Hematopoietic multipotent progenitor cell treated with erythropoietin and hydrocortisone succinate and interleukin-3 and kit ligand, for 15 days (in vitro differentiated cells): ENCODE data around the gene CDKL5.
A peak's percentile ranks its signal among the peaks of the same experiment; 100 is the strongest.

Experiments
- DNase-seq: peaks from one replicate; pipeline ENCODE4 v3.0.0-alpha.2; 2015; ENCODE audit warnings: low spot score

Gene CDKL5

DNA sequence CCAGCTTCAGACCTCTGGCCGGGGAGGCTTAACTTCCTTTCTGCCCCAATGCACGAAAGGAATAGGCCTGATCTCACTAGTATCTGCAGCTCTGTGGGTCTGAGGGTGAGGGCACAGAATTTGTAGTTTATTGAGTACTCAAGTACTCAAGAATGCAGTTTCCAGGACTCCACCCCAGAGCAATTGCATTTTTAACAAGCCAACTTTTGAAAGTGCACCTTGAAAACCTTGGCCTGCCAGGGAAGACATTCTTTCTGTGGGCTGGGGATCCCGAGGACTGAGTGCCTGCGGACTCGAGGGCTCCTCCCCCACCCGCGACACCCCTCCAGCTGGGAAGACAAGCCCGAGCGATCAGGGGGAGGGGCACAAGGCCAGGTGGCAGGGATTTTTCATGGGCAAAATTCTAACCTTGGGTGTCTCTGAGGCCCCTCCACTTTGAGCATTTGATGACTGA, 224.1 kb downstream of the CDKL5 start:
- no peak for DNase-seq

DNA sequence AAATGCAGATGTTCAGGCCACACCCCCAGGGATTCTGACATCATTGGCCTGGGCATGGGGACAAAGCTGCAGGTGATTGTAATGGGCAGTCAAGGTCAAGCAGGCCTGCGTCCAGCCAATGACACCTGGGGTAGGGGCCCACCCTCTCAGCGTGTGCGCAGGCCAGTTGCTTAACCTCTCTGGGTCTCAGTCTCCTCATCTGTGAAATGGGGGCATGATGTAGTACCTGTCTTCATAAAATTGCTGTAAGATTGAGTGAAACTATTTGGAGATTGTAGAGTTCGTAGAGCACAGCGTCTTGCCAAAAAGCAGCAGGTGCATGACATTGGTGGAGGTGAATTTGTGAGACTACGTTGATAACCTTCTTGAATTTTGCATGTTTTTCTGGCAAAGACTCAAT, 225.3 kb downstream of the CDKL5 start:
- DNase-seq: no peak

DNA sequence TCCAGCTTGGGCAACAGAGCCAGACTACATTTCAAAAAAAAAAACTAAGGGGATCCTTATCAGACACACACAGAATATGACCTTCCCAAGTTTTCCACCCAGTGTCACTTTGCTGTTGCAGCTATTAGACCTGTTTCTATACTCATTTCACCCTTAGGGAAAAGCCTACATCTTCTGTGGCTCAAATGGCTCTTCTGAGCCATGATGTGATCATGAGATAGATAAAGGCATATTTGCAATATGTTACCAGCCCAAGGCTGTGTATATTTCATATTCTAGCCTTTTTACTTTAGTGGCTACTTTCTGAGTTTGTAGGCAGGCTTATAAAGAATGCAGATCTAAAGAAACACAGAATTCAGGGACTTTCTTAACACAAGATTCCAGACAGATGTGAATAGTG, 227.2 kb downstream of the CDKL5 start:
- DNase-seq: no peak

DNA sequence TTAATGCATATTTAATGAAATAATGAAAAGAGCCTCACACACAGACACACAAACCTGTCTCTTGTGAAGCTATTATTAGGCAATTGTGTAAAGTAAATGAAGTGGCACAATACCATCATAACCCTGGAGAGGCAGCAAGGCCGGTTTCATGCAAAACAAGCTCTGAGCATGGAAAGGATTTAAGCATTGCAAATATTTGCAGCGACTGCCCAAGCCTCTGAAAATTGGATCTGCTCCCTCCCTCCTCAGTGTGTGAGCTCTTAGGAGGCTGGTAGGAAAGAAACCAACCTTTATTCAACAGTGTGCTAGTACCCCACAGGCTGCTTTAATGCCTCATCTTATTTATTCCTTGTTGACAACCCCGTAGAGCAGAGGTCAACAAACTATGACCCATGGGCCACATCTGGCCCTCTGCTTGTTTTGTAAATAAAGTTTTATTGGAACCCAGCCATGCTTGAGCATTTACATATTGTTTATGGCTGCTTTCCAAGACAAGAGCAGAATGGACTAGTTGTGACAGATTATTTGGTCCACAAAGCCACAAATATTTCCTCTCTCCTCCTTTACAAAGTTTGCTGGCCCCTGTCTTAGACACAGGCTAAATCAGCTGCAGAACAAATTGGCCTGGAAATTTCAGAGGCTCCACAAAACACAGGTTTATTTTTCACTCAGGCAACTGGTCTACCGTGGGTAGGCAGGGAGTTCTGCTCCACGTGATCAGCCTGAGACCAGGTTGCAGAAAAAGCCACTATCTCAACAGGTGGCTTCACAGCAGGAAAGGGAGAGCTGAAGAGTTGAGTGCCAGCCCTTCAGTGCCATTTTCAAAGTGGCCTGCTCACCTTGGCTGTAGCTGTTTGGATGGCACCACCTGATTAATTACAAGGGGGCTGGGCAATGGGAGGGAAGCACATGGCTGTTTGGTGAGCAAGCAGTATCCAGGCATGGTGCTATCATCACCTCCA, 229.7 kb downstream of the CDKL5 start:
- DNase-seq: no peak

DNA sequence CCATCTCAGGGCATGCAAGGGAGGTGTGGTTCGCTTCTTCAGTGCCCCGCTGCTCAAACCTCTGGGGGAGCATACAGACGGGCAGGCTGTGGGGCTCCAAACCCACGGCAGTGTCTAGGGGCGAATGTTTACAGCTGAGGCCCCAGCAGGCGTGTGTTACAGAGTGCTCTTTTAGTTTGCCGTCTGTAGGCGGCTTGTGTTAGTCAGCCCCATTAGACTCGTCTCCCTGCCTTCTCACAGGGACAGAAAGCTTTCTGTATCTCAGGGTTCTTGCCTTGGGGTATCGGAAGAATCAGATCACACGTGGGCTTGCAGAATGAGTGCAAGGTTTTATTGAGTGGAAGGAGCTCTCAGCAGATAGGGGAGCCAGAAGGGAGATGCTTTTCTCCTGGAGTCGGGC, 235.9 kb downstream of the CDKL5 start:
- no peak for DNase-seq

DNA sequence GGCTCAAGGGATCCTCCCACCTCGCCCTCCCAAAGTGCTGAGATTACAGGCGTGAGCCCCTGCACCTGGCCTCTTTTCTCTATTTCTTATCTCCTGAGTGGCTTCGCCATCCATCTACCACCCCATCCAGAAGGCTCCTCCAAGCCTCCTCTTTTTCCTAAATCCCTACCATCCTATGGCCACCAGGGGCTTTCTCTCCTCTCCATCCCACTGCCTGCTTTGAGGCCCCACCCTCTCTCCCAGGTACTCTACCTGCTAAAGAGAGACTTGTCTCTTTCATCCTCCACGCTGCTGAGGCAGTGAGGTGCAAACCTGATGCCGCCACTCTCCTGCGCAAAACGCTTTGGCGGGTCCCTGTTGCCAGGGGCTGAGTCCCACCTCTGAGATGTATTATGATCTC, 239.5 kb downstream of the CDKL5 start:
- DNase-seq: no peak

DNA sequence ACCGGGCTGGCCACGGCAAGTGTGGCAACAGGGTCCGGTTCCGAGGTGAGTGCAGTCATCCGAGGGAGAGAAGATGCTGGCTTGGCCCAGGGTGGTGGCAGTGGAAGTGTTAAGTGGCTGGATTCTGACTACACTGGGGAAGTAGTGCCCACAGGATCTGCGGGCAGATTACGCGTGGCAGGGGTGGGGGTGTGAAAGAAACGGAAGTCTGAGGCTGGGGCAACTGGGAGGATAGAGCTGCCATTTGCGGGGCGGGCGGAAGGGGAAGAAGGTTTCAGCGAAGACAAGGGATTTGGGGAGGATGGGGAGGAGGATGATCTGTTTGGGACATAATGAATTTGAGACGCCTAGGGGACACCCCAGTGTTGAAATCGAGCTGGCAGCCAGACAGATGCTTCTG, 241.2 kb downstream of the CDKL5 start:
- DNase-seq: no peak

DNA sequence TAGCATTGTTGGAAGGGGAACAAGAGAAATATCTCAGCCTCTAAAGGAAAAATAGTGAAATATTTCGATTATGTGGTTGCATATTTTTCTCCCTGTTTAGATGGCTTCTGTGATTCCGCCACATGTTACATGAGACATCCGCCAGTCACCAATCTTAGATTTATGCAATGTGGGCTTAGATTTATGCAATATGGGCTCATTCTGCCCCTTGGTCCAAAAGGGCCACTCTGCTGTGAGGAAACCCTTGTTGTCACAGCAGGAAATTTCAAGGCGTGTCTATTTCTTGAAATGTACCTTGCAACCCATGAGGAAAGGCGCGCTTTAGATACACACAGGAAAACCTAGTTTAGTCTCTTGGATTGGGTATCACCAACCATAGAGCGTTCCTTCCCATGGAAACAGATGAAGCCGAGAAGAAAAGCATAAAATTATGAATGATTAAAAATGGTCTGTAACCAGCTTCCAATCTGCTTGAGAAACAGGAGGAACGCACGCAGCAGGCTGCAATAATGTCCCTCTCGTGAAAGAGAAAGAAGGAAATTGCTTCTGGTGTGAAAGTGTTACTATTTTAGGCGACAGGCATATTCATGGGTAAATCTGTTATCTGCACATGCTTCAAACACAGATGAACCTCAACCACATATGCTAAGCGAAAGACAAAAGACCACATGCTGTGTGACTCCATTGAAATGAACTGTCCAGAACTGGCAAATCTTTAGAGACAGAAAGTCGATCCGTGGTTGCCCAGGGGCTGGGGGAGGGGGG, 242.8 kb downstream of the CDKL5 start:
- DNase-seq: no peak

DNA sequence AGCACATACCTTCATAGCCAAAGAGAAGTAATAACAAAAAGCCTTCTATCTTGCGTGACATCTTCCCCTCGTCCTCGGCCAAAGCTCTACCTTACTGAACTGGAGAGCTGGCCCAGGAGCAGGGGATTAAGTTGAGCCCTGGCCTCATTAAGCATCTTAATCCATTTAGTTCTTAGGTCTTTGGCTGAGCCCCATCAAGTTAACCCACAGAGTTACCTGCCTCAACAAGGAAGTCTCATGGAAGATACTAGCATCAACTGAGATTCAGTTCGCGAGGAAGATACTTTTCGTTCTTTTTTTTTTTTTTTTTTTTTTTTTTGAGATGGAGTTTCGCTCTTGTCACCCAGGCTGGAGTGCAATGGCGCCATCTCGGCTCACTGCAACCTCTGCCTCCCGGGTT, 246.6 kb downstream of the CDKL5 start, which contains the start of gene RS1:
Gene RS1 (minus strand): TSS at position 101 of the 400 bp plus-strand sequence. CDS start 40 bp downstream, at position 61.
- DNase-seq: no peak

DNA sequence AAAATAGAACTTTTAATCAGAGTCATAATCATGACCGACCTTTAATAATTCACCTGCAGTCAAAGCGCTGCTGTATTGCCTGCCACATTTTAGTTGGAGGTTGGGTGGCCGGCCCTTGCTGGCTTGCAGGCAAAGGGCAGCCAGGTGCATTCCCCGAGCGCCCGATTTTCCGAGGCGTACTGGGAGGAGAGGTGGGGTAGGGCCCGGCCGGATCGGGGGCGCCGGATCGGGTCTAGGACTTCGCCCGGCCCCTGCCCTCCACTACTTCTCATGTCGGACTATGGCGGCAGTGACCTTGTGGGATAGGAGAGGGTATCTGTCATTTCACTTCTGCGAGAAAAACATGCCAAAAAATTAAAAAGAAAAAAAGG, 249.0 kb downstream of the CDKL5 start:
- DNase-seq: no peak

DNA sequence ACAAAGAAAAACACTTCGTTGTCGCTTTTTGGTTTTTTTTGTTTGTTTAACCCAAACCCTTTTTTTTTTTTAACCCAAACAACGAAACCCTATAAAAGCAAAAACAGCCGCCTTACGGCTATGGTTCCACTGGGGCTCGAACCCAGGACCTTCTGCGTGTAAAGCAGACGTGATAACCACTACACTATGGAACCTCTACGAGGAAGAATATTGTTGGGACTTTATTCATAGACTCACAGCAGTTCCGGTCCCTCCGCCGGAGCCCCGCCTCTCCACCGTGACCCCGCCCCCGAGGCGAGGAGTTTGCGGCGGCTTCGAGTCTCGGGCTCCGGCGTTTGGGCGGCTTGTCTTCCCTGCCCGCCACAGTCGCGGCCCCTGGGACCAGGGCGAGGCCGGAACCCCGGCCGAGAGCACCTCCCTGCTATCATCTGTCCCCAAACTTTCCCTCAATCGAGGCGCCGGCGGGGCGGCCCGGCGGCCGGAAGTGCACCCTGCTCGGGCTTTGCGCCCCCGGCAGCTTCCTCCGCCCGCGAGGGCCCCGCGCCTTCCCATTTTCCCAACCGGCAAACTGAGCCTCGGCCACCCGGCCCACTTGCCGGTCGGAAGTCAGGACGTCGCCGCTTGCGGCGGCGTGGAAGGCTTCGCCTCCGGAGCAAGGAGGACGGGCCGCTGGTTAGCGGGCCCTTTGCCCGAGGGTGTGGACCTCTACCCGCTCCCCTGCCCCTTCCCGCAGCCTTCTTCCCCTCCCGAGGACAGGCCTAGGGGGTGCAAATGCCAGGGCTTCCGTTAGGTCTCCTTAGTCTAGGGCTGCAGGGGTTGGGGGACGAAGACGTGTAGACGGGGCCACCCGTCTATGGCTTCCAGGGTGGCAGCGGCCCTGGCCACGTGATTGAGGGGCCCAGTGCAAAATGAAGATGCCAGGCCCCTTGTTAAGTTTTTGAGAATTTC, 249.7 kb downstream of the CDKL5 start:
- peak; percentile 80 for DNase-seq

DNA sequence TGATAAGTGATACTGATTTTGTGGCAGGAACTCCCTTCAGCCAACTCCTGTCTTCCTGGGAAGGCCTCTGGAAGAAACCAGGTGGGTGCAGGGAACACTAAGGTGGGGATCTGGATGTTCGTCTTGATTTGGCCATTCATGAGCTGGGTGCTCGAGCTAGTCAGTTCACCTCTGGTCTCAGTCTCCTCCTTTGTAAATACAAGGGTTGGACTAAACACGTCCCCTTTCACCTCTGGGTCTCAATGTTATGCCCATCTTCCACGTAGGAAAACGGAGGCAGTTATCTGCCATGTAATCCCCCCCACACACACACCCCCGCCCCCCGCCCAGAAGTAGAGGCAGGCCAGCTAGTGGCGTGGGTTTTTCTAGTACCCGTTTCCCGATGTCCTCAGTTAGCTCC, 250.6 kb downstream of the CDKL5 start:
- no peak for DNase-seq

DNA sequence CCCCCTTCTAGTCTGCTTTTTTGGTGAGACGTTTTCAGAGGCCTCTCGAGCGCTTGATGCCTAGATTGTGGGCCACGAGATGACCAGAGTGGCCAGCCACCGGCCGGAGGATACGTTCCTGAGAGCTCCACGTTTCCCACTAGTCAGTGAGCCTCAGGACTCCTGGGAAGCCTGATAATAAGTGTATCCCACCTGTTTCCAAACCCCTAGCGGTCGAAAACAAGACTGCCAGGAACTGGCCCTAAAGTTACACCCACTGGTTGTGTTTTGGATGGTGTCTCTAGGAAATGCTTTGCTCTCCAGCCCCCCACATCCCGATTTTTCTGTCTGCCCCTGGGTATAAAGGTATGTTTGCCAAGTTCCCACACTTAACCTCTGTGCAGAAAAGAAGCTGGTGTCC, 251.1 kb downstream of the CDKL5 start:
- DNase-seq: no peak

DNA sequence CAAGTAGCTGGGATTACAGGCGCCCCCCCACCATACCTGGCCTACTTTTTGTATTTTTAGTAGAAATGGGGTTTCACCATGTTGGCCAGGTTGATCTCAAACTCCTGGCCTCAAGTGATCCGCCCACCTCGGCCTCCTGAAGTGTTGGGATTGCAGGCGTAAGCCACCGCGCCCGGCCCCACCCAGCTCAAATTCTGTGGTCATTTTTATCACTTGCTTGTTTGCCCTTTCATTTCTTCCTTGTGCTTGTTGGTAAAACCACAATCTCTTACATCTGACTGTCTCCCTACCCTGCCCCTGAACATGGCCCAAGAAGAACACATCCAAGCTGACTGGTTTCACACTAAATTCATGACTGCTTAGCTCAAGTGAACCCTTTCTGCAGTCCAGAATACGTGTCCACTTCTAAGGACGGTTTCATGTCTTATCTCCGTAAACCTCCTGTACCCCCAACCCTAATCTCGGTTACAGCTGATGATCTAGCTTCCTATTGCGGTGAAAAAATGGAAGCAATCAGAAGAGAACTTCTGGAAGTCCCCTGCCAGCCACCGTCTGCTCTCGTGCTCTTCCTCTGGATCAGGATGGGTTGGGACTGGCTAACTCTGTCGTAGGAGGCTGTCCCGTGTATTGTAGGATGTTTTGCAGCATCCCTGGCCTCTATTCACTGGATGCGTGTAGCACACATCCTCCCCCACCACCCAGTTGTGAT, 251.9 kb downstream of the CDKL5 start:
- no peak for DNase-seq

DNA sequence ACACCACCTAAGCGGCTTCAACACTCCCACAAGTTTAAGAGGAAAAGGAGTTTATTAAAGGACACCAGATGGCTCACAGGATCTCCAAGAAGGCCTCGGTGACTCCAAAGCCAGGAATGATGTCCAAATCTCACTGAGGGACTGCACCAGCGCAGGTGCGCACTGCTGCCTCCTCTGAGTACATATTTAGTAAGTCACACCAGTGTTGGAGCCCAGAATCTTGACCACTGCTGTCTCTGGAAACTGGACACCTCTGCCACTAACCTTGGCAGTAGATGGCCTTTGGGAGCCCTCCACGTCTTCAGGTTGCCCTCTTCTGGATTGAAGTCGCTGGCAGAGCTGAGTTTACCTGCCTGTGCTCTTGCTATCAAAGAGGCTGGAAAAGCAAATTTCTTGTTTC, 256.6 kb downstream of the CDKL5 start:
- no peak for DNase-seq

DNA sequence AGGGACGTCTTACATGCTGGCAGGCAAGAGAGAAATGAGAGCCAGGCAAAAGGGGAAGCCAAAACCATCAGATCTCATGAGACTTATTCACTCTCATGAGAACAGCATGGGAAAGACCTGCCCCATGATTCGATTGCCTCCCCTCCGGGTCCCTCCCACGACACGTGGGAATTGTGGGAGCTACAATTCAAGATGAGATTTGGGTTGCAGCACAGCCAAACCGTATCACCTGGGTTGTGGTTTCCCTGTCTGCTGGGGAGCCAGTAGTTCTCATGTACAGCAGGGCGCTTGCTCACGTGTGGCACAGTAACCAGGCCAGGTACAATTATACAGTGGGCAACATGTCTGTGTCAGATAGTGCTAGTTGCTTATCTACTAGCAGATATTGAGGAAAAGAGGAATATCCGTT, 257.6 kb downstream of the CDKL5 start:
- DNase-seq: no peak

DNA sequence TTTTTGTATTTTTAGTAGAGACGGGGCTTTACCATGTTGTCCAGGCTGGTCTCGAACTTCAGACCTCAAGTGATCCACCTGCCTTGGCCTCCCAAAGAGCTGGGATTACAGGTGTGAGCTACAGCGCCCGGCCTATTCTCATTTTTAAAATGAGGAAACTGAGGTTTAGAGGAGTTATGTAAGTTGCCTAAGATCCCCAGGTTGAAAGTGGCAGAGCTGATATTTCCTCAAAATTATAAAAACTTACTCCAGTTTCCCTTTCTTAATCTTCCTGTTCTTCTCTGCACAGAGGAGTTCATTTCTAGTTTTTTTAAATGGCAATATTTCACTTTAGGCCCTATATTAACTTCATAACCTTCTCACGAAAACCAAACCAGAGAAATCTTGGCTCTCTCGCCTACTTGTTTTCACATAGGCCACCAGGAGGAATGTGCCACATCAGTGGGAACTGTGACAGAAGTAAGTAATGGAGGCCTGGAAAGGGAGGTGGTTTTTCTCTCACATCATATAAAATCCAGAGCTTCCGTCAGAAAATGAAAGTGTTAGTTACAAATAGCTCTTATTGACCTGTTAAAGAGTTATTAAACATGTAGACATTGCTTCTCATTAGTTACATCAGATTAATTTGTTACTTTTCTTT, 262.6 kb downstream of the CDKL5 start:
- no peak for DNase-seq

DNA sequence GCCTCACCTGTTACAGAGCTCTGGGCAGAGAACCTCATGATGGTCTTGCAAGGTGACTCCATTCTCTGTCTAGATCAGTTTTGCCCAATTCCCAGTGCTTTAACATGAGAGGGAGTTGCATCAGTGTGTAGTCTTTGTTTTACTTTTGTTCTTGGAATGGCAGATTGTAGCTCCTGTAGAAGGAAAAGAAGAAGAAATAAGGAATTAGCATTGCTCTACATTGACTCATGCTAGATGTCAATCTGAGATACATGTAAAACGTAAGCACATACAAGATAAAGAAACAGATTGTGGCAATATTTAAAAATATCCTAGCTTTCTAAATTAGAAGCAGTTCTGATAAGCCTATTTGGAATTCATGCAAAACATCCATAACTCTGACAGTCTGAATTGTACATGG, 266.0 kb downstream of the CDKL5 start:
- DNase-seq: no peak

DNA sequence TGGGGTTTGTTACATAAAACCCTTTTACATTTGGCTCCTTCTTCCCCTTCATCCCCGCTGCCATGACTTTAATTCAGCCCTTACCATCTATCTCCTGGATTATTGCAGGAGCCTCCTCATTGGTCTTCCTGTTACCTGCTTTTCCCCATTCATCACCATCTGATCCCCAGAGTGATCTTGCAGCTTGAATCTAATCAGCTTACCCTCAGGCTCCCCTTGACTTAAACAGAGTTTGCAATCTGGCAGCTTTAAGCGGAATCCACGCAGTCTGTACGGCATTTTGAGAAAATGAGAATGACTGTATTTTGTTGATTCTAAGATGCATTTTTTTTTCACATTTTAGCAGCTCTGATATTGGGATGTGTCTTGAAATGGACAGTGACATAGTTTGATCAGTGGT, 267.1 kb downstream of the CDKL5 start:
- no peak for DNase-seq

DNA sequence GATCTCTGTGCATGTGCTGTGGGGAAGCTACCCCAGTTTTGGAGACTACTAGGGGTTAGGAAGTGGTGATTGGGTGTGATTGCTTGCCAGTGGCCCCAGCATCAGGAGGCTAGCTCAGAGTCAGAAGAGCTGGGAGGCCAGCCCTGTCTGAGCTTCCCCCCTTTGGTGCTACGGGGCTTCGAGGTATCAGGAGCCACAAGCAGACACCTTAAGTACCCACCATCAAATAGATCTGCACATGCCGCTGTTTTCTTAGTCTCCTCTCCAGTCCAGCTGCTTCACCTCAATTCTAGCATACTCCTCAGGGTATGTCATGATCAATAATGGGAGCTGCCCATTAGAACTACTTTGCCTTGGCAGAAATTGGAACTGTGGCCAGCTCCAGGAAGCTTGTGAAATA, 271.2 kb downstream of the CDKL5 start:
- no peak for DNase-seq
